NCI-H1436 (cell line): ENCODE data around the gene ULBP1.
"Not testable (repeated sequence)": the region's sequence is repeated elsewhere in the genome, so short reads cannot be mapped to it uniquely, and the experiment has no call there.

Experiments used
- DNase-seq: peaks from one replicate; lab custom pipeline; 2025; lab: John Stamatoyannopoulos, UW

Gene ULBP1

DNA sequence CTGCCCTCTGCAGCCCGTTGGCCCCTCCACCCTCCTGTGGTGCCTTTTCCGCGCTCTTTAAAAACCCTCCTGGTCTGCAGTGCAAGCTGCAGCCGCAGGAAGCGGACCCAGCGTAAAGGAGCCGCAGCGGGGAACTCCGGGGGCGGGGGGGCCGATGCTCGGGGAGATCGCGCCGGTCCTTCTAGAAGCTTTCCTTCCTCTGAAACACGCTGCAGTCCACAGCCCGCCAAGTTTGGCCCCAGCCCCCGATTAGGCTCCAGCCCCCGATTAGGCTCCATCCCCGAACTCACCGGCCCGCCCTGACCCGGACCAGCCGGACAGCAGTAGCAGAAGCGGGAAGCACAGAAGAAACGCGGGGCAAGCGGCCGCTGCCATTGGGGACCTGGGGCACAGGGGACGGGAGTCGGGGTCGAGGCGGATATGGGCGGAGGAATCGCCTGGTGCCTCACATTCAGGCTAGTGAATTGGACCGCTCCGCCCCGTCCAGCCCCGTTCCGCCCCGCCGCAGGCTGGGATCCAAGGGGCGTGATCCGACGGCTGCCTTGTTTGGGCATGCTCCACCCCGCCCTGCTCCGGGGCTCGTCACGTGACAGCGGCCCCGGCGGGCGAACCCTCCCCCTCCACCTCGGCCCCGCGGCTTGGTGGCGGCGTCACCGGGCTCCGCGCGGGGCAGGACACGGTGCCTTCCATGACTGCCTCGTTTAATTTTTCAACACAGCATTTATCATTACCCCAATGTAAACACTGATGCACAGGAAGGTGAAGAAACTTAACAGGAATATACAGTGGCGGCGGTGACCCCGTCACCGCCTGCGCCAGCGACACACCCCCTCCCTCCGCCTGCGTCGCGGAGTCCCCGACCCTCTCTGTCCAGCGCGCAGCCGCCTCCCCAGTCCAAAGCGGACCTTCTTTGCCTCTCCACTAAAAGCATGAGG lies 41.3 kb downstream of the ULBP1 start:
- peak; percentile 78 for DNase-seq

GRCh38 chr6:150005761-150006651 lies 42.3 kb downstream of the ULBP1 start:
- no peak for DNase-seq

DNA sequence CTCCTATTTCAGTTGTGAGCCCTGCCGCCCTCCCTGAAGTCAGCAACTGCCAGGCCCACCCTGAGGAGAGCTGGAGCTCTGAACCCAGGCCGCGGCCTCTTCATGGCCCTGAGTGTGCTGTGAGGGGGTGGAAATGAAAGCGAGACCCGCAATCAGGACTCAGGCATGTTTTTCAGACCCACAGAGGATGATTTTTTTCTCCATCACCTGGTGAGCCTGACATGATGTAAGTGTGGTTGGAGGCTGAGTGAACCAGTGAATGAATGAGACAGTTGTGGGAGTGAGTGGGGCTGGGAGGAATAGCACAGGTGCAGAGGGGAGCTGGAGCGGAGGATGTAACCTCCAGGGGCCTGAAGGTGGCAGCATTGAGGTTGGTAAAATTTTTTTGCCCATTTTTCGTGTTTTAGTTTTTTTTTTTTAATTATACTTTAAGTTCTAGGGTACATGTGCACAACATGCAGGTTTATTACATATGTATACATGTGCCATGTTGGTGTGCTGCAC lies 43.3 kb downstream of the ULBP1 start:
- DNase-seq = no peak

DNA sequence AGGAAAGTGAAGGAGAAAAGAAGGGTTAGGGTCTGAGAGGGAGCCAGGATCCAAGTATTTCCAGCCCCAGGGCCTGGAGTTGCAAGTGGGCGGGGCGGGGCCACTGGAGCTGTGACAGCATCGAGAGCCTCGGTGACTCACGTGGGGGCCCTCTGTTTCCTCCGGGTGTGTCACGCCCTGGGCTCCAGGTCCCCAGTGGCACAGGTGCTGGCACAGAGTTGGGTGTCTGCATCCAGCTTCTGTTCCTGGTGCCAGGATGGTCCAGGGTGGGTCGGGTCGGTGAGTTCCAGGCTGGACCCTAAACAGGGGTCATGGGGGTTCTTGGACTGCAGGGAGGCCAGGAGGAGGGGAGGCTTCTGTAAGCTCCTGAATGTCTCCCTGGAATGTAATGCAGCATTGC lies 44.8 kb downstream of the ULBP1 start:
- DNase-seq = no peak

DNA sequence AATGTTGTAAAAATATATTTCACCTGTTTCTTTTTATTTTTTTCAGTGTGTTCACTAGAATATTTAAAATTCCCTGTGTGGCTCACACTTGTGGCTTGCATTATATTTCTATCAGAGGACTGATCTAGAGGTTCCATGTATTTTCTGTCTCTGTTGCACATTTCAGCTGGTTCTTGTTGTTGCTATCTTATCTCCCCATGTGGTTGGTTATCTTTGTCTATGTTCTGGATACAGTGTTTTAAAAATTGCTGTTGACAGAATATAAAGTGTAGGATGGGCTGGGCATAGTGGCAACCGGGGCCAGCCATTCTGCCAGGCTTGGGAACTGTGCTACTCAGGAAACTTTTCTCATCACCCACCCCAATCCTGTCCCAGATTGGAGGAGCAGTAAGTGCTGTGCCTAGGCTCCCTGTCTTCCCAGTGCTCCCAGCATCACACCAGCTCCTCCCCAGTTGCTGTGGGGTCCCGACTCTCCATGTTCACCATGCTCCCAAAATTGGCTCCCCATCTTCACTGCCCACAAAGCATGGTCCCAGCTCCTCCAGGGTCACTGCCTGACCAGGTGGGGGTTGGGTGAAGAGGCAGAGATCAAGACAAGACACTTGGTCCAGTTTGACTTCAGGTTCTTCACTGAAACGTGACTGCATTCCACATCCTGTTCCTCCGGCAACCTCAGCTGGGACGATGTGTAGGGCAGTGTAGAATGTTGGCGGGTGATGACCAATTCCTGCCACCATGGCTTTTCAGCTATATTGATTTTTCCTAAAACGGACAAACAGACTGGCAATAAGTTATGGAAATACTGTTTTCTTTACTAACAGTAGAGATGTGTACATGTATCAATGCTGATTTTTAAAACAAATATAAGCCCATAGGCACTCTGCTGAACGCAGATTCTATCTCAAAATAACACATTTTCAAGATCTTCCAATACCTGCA lies 49.4 kb downstream of the ULBP1 start:
- not testable (repeated sequence) for DNase-seq

GRCh38 chr6:150013785-150014622 lies 50.3 kb downstream of the ULBP1 start:
- not testable (repeated sequence) for DNase-seq

DNA sequence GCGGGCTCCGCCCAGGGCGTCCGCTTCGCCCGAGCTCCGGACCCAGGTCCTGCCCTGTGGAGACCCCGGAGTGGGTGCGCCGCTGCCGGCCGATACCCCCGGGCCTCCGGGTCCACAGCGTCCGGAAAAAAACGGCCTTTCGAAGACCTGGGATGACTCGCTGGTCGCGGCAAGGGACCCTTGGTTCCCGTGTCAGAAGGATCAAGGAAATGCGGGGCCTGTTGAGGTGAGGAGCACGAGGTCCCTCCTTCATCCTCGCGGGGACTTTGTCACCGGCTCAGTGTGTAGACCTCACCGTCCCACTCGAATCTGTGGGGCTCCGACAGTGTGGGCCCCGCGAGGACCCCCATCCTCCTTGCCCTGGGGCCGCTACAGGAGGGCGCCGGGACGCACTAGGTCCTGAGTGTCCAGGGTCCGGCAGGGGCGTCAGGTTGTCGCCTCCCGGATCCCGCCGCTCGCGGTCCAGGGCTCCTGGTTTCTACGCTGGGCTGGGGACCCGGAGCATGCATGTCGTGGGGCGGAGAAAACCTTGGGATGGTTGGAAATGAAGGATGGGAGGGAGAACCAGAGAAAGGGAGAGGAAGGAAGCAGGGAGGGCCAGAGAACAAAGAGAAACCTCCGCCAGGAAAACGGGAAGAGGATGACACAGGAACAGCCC lies 51.0 kb downstream of the ULBP1 start:
- not testable (repeated sequence) for DNase-seq

- DNase-seq = not testable (repeated sequence)
These were observed 51.7 kb downstream of the ULBP1 start for GRCh38 chr6:150015281-150016001.

GRCh38 chr6:150016324-150017185 lies 52.8 kb downstream of the ULBP1 start:
- DNase-seq = peak; percentile 63

GRCh38 chr6:150017186-150017521 lies 53.4 kb downstream of the ULBP1 start:
- DNase-seq = not testable (repeated sequence)

GRCh38 chr6:150018846-150019580 lies 55.3 kb downstream of the ULBP1 start:
- no peak for DNase-seq

- DNase-seq = not testable (repeated sequence)
These were observed 58.1 kb downstream of the ULBP1 start for GRCh38 chr6:150021870-150022269.
